Fibroblast of lung (primary cell): ENCODE data around the gene UCKL1. TPM values are rescaled to one million over a fixed set of nuclear protein-coding genes. Genes with fewer than 3 reads are reported as not detected.
"Not testable (repeated sequence)": the region's sequence is repeated elsewhere in the genome, so short reads cannot be mapped to it uniquely, and the experiment has no call there.

Source experiments
- DNase-seq, 2 donors: peaks; one replicate each; pipeline versions ENCODE4 v3.0.0 to v3.0.0-alpha.2; 2010; ENCODE audit warnings: low read depth in 2 of 2
- H2AFZ ChIP-seq: 2 replicates; pipeline ENCODE4 v1.5.1; 2012; ENCODE audit warnings: low read length, control low read depth, inconsistent platforms
- H3K27ac ChIP-seq: 2 replicates; pipeline ENCODE4 v1.5.1; 2011; ENCODE audit warnings: low read length, control low read depth; ENCODE audit not compliant: insufficient read depth
- H3K27me3 ChIP-seq: 2 replicates; pipeline ENCODE4 v1.5.1; 2011; ENCODE audit warnings: mild to moderate bottlenecking, low read length; ENCODE audit not compliant: control insufficient read depth, insufficient read depth
- H3K36me3 ChIP-seq: 2 replicates; pipeline ENCODE4 v1.5.1; 2011; ENCODE audit warnings: low read length; ENCODE audit not compliant: control insufficient read depth, insufficient read depth
- H3K4me1 ChIP-seq: 2 replicates; pipeline ENCODE4 v1.5.1; 2011; ENCODE audit warnings: low read length; ENCODE audit not compliant: control insufficient read depth, insufficient read depth; ENCODE audit errors: extremely low read depth
- H3K4me2 ChIP-seq: 2 replicates; pipeline ENCODE4 v1.5.1; 2011; ENCODE audit warnings: low read length, control low read depth; ENCODE audit not compliant: insufficient read depth; ENCODE audit errors: extremely low read depth
- H3K4me3 ChIP-seq, 4 experiments: fragments of 200-600 bp in 1 of 4; sonication (generic) in 1 of 4; replicated peaks in 1 of 4; 2 replicates each; pipeline ENCODE4 v1.5.1; 2011 to 2016; ENCODE audit warnings: low read length in 4 of 4, low read depth in 3 of 4, mild to moderate bottlenecking in 3 of 4, control low read depth in 2 of 4, inconsistent platforms in 1 of 4, mixed read lengths in 1 of 4; ENCODE audit not compliant: insufficient read depth in 1 of 4; ENCODE audit errors: control extremely low read depth in 1 of 4
- H3K79me2 ChIP-seq: 2 replicates; pipeline ENCODE4 v1.5.1; 2012; ENCODE audit warnings: mild to moderate bottlenecking, low read length, inconsistent platforms; ENCODE audit not compliant: control insufficient read depth, insufficient read depth
- H3K9ac ChIP-seq: 2 replicates; pipeline ENCODE4 v1.5.1; 2011; ENCODE audit warnings: mild to moderate bottlenecking, low read length, control low read depth; ENCODE audit not compliant: insufficient read depth
- H3K9me3 ChIP-seq: 2 replicates; pipeline ENCODE4 v1.5.1; 2012; ENCODE audit warnings: low read depth, low read length; ENCODE audit not compliant: control insufficient read depth, insufficient read depth
- H4K20me1 ChIP-seq: 2 replicates; pipeline ENCODE4 v1.5.1; 2011; ENCODE audit warnings: low read length; ENCODE audit not compliant: control insufficient read depth, insufficient read depth; ENCODE audit errors: extremely low read depth
- CTCF ChIP-seq, 2 donors: IDR thresholded peaks in 1 of 2; conservative IDR thresholded peaks in 1 of 2; 1 replicate in 1 of 2; 2 replicates in 1 of 2; pipeline ENCODE4 v1.5.1; 2011 to 2012; ENCODE audit warnings: low read length in 2 of 2, control low read depth in 1 of 2, inconsistent platforms in 1 of 2, low read depth in 1 of 2, mild to moderate bottlenecking in 1 of 2
- EZH2 ChIP-seq: IDR thresholded peaks from 2 replicates; pipeline ENCODE4 v1.5.1; 2012; ENCODE audit warnings: low read length, control low read depth, mild to moderate bottlenecking; ENCODE audit errors: missing control alignments
- polyA plus RNA-seq, 2 donors: library from polyadenylated mRNA; depleted of rRNA in 1 of 2; stranded (reverse) in 1 of 2; unstranded in 1 of 2; fragments of >200 nt; gene quantifications; 2 replicates each; pipeline ENCODE4 v1.2.1, GENCODE V29; 2011 to 2012; ENCODE audit warnings: missing spikeins in 1 of 2
- total RNA-seq: library from RNA; depleted of rRNA; stranded (reverse); fragments of >200 nt; gene quantifications from 2 replicates; pipeline ENCODE4 v1.2.1, GENCODE V29; 2014

Gene UCKL1
- total and polyA plus RNA-seq, 2 donors (not counting 1 experiment from before 2014, with no cell fraction given): 16.4 to 27.9 TPM

GRCh38 chr20:63932606-63933160, 23.5 kb downstream of the UCKL1 start:
- no peaks in the 10 kb centered on the region for H3K27me3 ChIP-seq
- H3K36me3 ChIP-seq: peaks cover 25% of the 10 kb centered on the region
- no peak overlapping the region for H2AFZ ChIP-seq
- TF ChIP-seq EZH2 (no peak), CTCF (conservative IDR thresholded peaks at IDR 0.05 in 1 of 2, IDR thresholded peaks at IDR 0.05 in 1 of 2; ENCODE audit: low read depth in 1 of 2, low read length in 2 of 2) (no peak)
- no peaks in the 10 kb centered on the region for H4K20me1 ChIP-seq
- H3K4me2 ChIP-seq: no peak overlapping the region
- H3K9me3 ChIP-seq: no peaks in the 10 kb centered on the region
- H3K4me1 ChIP-seq: no peaks in the 10 kb centered on the region
- H3K9ac ChIP-seq: no peak overlapping the region
- H3K27ac ChIP-seq: no peak overlapping the region
- peaks cover 1% of the 10 kb centered on the region for H3K79me2 ChIP-seq
- DNase-seq: no peak
- H3K4me3 ChIP-seq: no peak overlapping the region

- no peak overlapping the region for H3K9ac ChIP-seq
- no peaks in the 10 kb centered on the region for H3K9me3 ChIP-seq
- H4K20me1 ChIP-seq: no peaks in the 10 kb centered on the region
- no peak overlapping the region for H2AFZ ChIP-seq
- H3K79me2 ChIP-seq: peaks cover 3% of the 10 kb centered on the region
- no peak overlapping the region for H3K4me2 ChIP-seq
- H3K4me3 ChIP-seq: no peak overlapping the region
- TF ChIP-seq CTCF (conservative IDR thresholded peaks at IDR 0.05 in 1 of 2, IDR thresholded peaks at IDR 0.05 in 1 of 2; ENCODE audit: low read depth in 1 of 2, low read length in 2 of 2) (no peak), EZH2 (no peak)
- H3K4me1 ChIP-seq: no peaks in the 10 kb centered on the region
- peaks cover 25% of the 10 kb centered on the region for H3K36me3 ChIP-seq
- no peak for DNase-seq
- H3K27ac ChIP-seq: no peak overlapping the region
- H3K27me3 ChIP-seq: no peaks in the 10 kb centered on the region
Observed at GRCh38 chr20:63931735-63932134, 24.5 kb downstream of the UCKL1 start.

- DNase-seq: no peak
- Histone ChIP-seq H3K9ac (no peak overlapping the region), H3K4me3 (no peak overlapping the region), H3K4me1 (no peaks in the 10 kb centered on the region), H3K79me2 (peaks cover 8% of the 10 kb centered on the region), H3K9me3 (no peaks in the 10 kb centered on the region), H3K4me2 (no peak overlapping the region), H3K27ac (no peak overlapping the region), H3K27me3 (no peaks in the 10 kb centered on the region), H2AFZ (no peak overlapping the region), H3K36me3 (peaks cover 25% of the 10 kb centered on the region), H4K20me1 (no peaks in the 10 kb centered on the region)
- TF ChIP-seq EZH2: no peak
- TF ChIP-seq CTCF (conservative IDR thresholded peaks at IDR 0.05 in 1 of 2, IDR thresholded peaks at IDR 0.05 in 1 of 2; ENCODE audit: low read depth in 1 of 2, low read length in 2 of 2): no peak
Observed at GRCh38 chr20:63930971-63931553, 25.2 kb downstream of the UCKL1 start.

GRCh38 chr20:63929473-63929883, 26.7 kb downstream of the UCKL1 start:
- peaks cover 15% of the 10 kb centered on the region for H3K79me2 ChIP-seq
- H3K36me3 ChIP-seq: peaks cover 21% of the 10 kb centered on the region

More at GRCh38 chr20:63929473-63929883, 26.7 kb downstream of the UCKL1 start:
- not testable (repeated sequence) for H3K27ac ChIP-seq, H3K4me2 ChIP-seq, H3K9me3 ChIP-seq, H3K9ac ChIP-seq, H4K20me1 ChIP-seq, DNase-seq, H3K27me3 ChIP-seq, H3K4me1 ChIP-seq, H3K4me3 ChIP-seq, H2AFZ ChIP-seq
